Stimulated activated CD8-positive, alpha-beta memory T cell treated with anti-CD3 and anti-CD28 coated beads, Interleukin-15, amount 100 ng/mL, for 4 hours (primary cell): Measurements from ENCODE around the gene OBSL1.

Source experiments
- DNase-seq, 2 donors: peaks; one replicate each; pipeline ENCODE4 v3.0.0-alpha.2; 2020; ENCODE audit warnings: low read depth in 2 of 2

The OBSL1 gene

GRCh38 chr2:219531639-219532377, 39.5 kb downstream of the OBSL1 start:
- DNase-seq: no peak

- peak; percentile 51 to 62 for DNase-seq
These were observed 41.0 kb downstream of the OBSL1 start for GRCh38 chr2:219530048-219530963.

- DNase-seq: no peak
These were observed 43.9 kb downstream of the OBSL1 start for GRCh38 chr2:219527472-219527871.

GRCh38 chr2:219527076-219527394, 44.3 kb downstream of the OBSL1 start:
- DNase-seq: no peak

- DNase-seq: no peak
These were observed 44.8 kb downstream of the OBSL1 start for GRCh38 chr2:219526320-219527075.

- no peak for DNase-seq
These were observed 45.7 kb downstream of the OBSL1 start for GRCh38 chr2:219525533-219526232.

- no peak for DNase-seq
These were observed 46.5 kb downstream of the OBSL1 start for GRCh38 chr2:219524817-219525216.

GRCh38 chr2:219523031-219523671, 48.2 kb downstream of the OBSL1 start:
- no peak for DNase-seq

- no peak for DNase-seq
These were observed 49.0 kb downstream of the OBSL1 start for GRCh38 chr2:219522111-219523030.

- DNase-seq: no peak
These were observed 50.1 kb downstream of the OBSL1 start for GRCh38 chr2:219521066-219521880.

GRCh38 chr2:219520079-219520478, 51.3 kb downstream of the OBSL1 start:
- no peak for DNase-seq

GRCh38 chr2:219519526-219519916, 51.8 kb downstream of the OBSL1 start:
- no peak for DNase-seq

- no peak for DNase-seq
These were observed 53.2 kb downstream of the OBSL1 start for GRCh38 chr2:219517954-219518778.

GRCh38 chr2:219516888-219517287, 54.5 kb downstream of the OBSL1 start:
- DNase-seq: no peak

- no peak for DNase-seq
These were observed 55.3 kb downstream of the OBSL1 start for GRCh38 chr2:219515874-219516629.

- no peak for DNase-seq
These were observed 56.5 kb downstream of the OBSL1 start for GRCh38 chr2:219514836-219515235.

- DNase-seq: no peak
These were observed 57.1 kb downstream of the OBSL1 start, which contains the start of gene ASIC4 for GRCh38 chr2:219514196-219514761. ASIC4 (plus strand) TSS chr2:219514482; CDS start chr2:219514725, 243 bp downstream.
